Stomach (tissue), 9 donors: ENCODE measurements around the gene ARRB1. TPM values are rescaled to one million over a fixed set of nuclear protein-coding genes. Genes with fewer than 3 reads are reported as not detected.

Source experiments
- DNase-seq, 2 donors: peaks; one replicate each; pipeline versions ENCODE4 v3.0.0 to v3.0.0-alpha.2; 2013 to 2019
- H3K27ac ChIP-seq, 5 donors: fragments of 200-600 bp in 4 of 5; sonication (generic) in 4 of 5; one replicate each; pipeline ENCODE4 v1.5.1; 2013 to 2019; ENCODE audit warnings: mild to moderate bottlenecking in 1 of 5, moderate library complexity in 1 of 5
- H3K27me3 ChIP-seq, 3 donors: fragments of 200-600 bp; sonication (generic); one replicate each; pipeline ENCODE4 v1.5.1; 2017 to 2019; ENCODE audit warnings: mixed run types in 1 of 3
- H3K36me3 ChIP-seq, 4 donors: fragments of 200-600 bp; sonication (generic); 1 replicate in 3 of 4; 2 replicates in 1 of 4; pipeline ENCODE4 v1.5.1; 2016 to 2019
- H3K4me1 ChIP-seq, 4 donors: fragments of 200-600 bp; sonication (generic); one replicate each; pipeline ENCODE4 v1.5.1; 2016 to 2019
- H3K4me3 ChIP-seq, 4 donors: fragments of 200-600 bp; sonication (generic) in 3 of 4; one replicate each; pipeline ENCODE4 v1.5.1; 2016 to 2019; ENCODE audit warnings: mild to moderate bottlenecking in 1 of 4
- H3K9me3 ChIP-seq, 4 donors: fragments of 200-600 bp; sonication (generic); one replicate each; pipeline ENCODE4 v1.5.1; 2016 to 2019
- EP300 ChIP-seq: sonication (generic); formaldehyde crosslinking; IDR thresholded peaks from one replicate; pipeline ENCODE4 v1.6.1; 2017; ENCODE audit warnings: antibody characterized with exemption
- POLR2A ChIP-seq, 4 donors: fragments of 450-650 bp; IDR thresholded peaks; one replicate each; pipeline ENCODE4 v1.6.1; 2016; ENCODE audit warnings: antibody characterized with exemption in 4 of 4, control low read depth in 2 of 4, mild to moderate bottlenecking in 1 of 4, moderate library complexity in 1 of 4
- POLR2AphosphoS5 ChIP-seq, 3 donors: sonication (generic); formaldehyde crosslinking; IDR thresholded peaks; one replicate each; pipeline ENCODE4 v1.6.1; 2016; ENCODE audit warnings: antibody characterized with exemption in 3 of 3
- WGBS, 5 donors: extraction: QIAGEN DNeasy Blood & Tissue Kit in 3 of 5; methylation state at CpG; one replicate each; pipeline versions ENCODE4 v1.1.5 to v1.1.7; 2013 to 2018; 5-methylcytosine and 5-hydroxymethylcytosine counted together
- intact Hi-C: fragments of 100-400 bp; cut with DNase I; formaldehyde crosslinking; loops from one replicate; pipeline ENCODE4 v1.15.1; 2023; ENCODE audit warnings: low total_unique reads
- polyA plus RNA-seq, 3 donors: library from polyadenylated mRNA; stranded (reverse); fragments of 200-250 nt; gene quantifications; one replicate each; pipeline ENCODE4 v1.2.3, GENCODE V29; 2013
- total RNA-seq, 5 donors: library from RNA; depleted of rRNA; stranded (reverse); fragments of >200 nt; gene quantifications; one replicate each; pipeline versions ENCODE4 v1.1.0 to v1.2.3, GENCODE V29; 2014 to 2016
- TF ChIP-seq, protein P1 (sequence below), 7 experiments: fragments of 450-650 bp in 4 of 7; fragments of 200-600 bp in 3 of 7; sonication (generic) in 3 of 7; IDR thresholded peaks; one replicate each; pipeline ENCODE4 v1.5.1; 2016 to 2019; ENCODE audit warnings: antibody characterized with exemption in 7 of 7, control low read depth in 2 of 7, mild to moderate bottlenecking in 1 of 7
- donor health status: healthy with polysubstance abuse.
- donor health status: Bipolar disorder and iron deficiency.
- donor health status: healthy.

The ARRB1 gene
- total and polyA plus RNA-seq, 8 donors: 18.0 to 151 (median 48.4) TPM

DNA sequence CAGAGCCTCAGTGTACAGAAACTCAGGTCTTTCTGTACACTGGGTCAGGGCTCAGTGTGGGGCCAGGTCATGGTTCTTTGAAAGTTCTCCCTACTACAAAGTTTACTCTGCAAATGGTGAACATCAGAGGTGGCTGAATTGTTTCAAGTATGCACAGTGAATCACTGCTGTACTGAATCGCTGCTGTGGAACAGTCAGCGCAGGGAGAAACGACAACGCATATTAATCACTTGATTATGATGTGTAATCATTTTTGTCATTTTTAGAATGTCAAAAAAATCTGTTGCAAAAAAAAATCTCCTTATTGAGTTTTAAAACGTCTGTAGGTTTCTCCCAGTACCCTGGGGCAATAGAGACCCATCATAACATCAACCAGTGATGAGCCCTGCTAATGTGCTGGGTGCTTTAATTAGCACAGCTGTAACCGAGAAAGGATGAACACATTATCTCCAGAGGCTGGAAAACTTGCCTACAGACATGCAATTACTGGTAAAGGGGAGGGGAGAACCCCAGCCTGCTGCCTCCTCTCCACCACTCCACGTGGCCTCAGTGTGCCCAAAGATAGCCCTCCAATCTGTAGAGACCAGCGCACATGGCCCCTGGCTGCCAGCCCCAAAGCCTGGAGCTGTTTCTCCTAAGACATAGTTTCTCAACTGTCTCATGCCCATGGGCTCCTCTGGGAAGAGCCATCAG lies 12.8 kb downstream of the ARRB1 start:
- Histone ChIP-seq H3K4me3 (no peak overlapping the region), H3K27me3 (no peaks in the 10 kb centered on the region), H3K36me3 (no peaks in the 10 kb centered on the region), H3K27ac (peak overlapping the region; percentile 91 to 97 (median 97)), H3K4me1 (peaks cover 100% of the 10 kb centered on the region in 4 donors), H3K9me3 (no peaks in the 10 kb centered on the region)
- TF ChIP-seq POLR2AphosphoS5 (IDR thresholded peaks at IDR 0.05) (peak in 1 of 3 donors; percentile 55), EP300 (no peak)
- DNase-seq: peak in 1 of 2 donors; percentile 47
- intact Hi-C loops: no loop called here
- 36 to 50% (median 39%) methylated on average over 8 of the region's 8 CpGs for WGBS, 5 donors

- Histone ChIP-seq H3K9me3 (no peaks in the 10 kb centered on the region), H3K27ac (peak overlapping the region; percentile 40 to 97 (median 97)), H3K4me1 (peaks cover 95 to 100% (median 98%) of the 10 kb centered on the region in 4 donors), H3K4me3 (no peak overlapping the region), H3K27me3 (no peaks in the 10 kb centered on the region), H3K36me3 (no peaks in the 10 kb centered on the region)
- peak in 2 of 3 donors; percentile 37 to 51 for TF ChIP-seq POLR2AphosphoS5 (IDR thresholded peaks at IDR 0.05)
- no peak for TF ChIP-seq POLR2A (IDR thresholded peaks at IDR 0.05)
- TF ChIP-seq EP300: no peak
- peak in 1 of 2 donors; percentile 49 for DNase-seq
- intact Hi-C loops: no loop called here
- 21 to 33% (median 23%) methylated on average over 6 of the region's 6 CpGs for WGBS, 5 donors
Observed at GRCh38 chr11:75337195-75337654, 14.2 kb downstream of the ARRB1 start.

DNA sequence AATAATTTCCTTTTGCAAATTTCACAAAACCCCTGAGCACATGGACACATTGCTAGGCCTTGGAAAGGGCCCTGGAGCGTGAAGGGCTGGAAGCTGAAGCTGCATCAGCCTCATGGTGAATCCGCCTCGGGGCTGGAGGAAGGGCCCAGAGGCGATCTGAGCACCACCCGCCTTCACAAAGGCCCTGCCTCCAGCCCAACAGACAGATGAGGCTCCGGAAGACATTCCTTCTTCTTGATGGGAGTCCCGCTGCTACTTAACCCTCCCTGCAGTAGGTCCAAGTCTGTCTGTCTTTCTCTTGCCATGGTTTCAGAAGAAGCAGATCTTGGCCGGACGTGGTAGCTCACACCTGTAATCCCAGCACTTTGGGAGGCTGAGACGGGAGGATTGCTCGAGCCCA lies 16.5 kb downstream of the ARRB1 start:
- Histone ChIP-seq H3K4me3 (no peak overlapping the region), H3K27ac (peak overlapping the region; percentile 39 to 97 (median 97)), H3K4me1 (peaks cover 87 to 100% (median 94%) of the 10 kb centered on the region in 4 donors), H3K36me3 (no peaks in the 10 kb centered on the region), H3K9me3 (no peaks in the 10 kb centered on the region), H3K27me3 (no peaks in the 10 kb centered on the region)
- intact Hi-C loops: no loop called here
- 70 to 87% (median 79%) methylated on average over 11 of the region's 11 CpGs for WGBS, 5 donors
- no peak for DNase-seq
- TF ChIP-seq, protein P1, sequence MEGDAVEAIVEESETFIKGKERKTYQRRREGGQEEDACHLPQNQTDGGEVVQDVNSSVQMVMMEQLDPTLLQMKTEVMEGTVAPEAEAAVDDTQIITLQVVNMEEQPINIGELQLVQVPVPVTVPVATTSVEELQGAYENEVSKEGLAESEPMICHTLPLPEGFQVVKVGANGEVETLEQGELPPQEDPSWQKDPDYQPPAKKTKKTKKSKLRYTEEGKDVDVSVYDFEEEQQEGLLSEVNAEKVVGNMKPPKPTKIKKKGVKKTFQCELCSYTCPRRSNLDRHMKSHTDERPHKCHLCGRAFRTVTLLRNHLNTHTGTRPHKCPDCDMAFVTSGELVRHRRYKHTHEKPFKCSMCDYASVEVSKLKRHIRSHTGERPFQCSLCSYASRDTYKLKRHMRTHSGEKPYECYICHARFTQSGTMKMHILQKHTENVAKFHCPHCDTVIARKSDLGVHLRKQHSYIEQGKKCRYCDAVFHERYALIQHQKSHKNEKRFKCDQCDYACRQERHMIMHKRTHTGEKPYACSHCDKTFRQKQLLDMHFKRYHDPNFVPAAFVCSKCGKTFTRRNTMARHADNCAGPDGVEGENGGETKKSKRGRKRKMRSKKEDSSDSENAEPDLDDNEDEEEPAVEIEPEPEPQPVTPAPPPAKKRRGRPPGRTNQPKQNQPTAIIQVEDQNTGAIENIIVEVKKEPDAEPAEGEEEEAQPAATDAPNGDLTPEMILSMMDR (IDR thresholded peaks at IDR 0.05): no peak
- no peak for TF ChIP-seq EP300

GRCh38 chr11:75334402-75334891 lies 17.0 kb downstream of the ARRB1 start:
- TF ChIP-seq EP300: no peak
- TF ChIP-seq, protein P1 (IDR thresholded peaks at IDR 0.05): no peak
- no peak for TF ChIP-seq POLR2AphosphoS5 (IDR thresholded peaks at IDR 0.05)
- TF ChIP-seq POLR2A (IDR thresholded peaks at IDR 0.05): no peak
- intact Hi-C loops: no loop called here

DNA sequence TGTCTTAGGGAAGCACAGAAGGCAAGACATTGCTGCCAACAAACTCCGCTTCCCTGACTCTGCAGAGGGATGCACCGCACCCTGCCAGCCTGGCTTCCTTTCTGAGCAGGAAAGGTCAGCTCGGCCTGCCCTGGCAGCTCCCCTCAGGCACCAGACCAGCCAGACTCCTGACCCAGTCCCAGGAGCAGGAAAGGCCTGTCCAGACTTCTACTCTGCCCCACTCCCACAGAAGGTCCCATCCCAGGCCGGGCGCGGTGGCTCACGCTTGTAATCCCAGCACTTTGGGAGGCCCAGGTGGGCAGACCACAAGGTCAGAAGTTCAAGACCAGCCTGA lies 17.7 kb downstream of the ARRB1 start:
- H3K4me3 ChIP-seq: no peak overlapping the region
- 64 to 83% (median 73%) methylated on average over 6 to 7 of the region's 7 CpGs for WGBS, 5 donors
- no peaks in the 10 kb centered on the region for H3K9me3 ChIP-seq
- no peaks in the 10 kb centered on the region for H3K27me3 ChIP-seq
- intact Hi-C loops: no loop called here
- peak overlapping the region; percentile 22 to 97 (median 97) for H3K27ac ChIP-seq
- H3K4me1 ChIP-seq: peaks cover 87 to 100% (median 94%) of the 10 kb centered on the region in 4 donors
- no peak for TF ChIP-seq POLR2AphosphoS5 (IDR thresholded peaks at IDR 0.05)
- TF ChIP-seq EP300: no peak
- TF ChIP-seq, protein P1 (IDR thresholded peaks at IDR 0.05): no peak
- TF ChIP-seq POLR2A (IDR thresholded peaks at IDR 0.05): no peak
- no peaks in the 10 kb centered on the region for H3K36me3 ChIP-seq
- DNase-seq: no peak

More at GRCh38 chr11:75334402-75334891, 17.0 kb downstream of the ARRB1 start:
- H3K27ac ChIP-seq: peak overlapping the region; percentile 30 to 97 (median 97)
- H3K9me3 ChIP-seq: no peaks in the 10 kb centered on the region
- WGBS, 5 donors: 46 to 75% (median 58%) methylated on average over 2 of the region's 2 CpGs
- no peak overlapping the region for H3K4me3 ChIP-seq
- DNase-seq: no peak
- no peaks in the 10 kb centered on the region for H3K27me3 ChIP-seq
- H3K4me1 ChIP-seq: peaks cover 87 to 100% (median 94%) of the 10 kb centered on the region in 4 donors
- no peaks in the 10 kb centered on the region for H3K36me3 ChIP-seq
